ENCODE results near the gene GLCCI1.

GRCh38 chr7:8017423-8017822, 48.8 kb downstream of the GLCCI1 start:
- TF ChIP-seq, protein P1, sequence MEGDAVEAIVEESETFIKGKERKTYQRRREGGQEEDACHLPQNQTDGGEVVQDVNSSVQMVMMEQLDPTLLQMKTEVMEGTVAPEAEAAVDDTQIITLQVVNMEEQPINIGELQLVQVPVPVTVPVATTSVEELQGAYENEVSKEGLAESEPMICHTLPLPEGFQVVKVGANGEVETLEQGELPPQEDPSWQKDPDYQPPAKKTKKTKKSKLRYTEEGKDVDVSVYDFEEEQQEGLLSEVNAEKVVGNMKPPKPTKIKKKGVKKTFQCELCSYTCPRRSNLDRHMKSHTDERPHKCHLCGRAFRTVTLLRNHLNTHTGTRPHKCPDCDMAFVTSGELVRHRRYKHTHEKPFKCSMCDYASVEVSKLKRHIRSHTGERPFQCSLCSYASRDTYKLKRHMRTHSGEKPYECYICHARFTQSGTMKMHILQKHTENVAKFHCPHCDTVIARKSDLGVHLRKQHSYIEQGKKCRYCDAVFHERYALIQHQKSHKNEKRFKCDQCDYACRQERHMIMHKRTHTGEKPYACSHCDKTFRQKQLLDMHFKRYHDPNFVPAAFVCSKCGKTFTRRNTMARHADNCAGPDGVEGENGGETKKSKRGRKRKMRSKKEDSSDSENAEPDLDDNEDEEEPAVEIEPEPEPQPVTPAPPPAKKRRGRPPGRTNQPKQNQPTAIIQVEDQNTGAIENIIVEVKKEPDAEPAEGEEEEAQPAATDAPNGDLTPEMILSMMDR (optimal IDR thresholded peaks at IDR 0.05 in 1 of 3, IDR thresholded peaks at IDR 0.05 in 1 of 3, conservative IDR thresholded peaks at IDR 0.05 in 1 of 3; ENCODE audit: extremely low read depth in 1 of 3, insufficient read depth in 2 of 3, low read length in 3 of 3): no peak
- TF ChIP-seq EZH2 (IDR thresholded peaks at IDR 0.05; ENCODE audit: low read length): no peak

Measured in keratinocyte (primary cell).